NCI-H187 treated with DMSO at 0.1 percent for 48 hours (cell line): Measurements from ENCODE around the gene PPP1R37.
A peak's percentile ranks its signal among the peaks of the same experiment; 100 is the strongest.
"Not testable (repeated sequence)": the region's sequence is repeated elsewhere in the genome, so short reads cannot be mapped to it uniquely, and the experiment has no call there.

Experiments used
- DNase-seq: peaks from one replicate; lab custom pipeline; 2025; lab: John Stamatoyannopoulos, UW

PPP1R37 gene

GRCh38 chr19:45095496-45096413 is 2.8 kb downstream of the PPP1R37 start:
- DNase-seq = no peak

- DNase-seq = no peak
Observed at GRCh38 chr19:45096700-45097099, 3.7 kb downstream of the PPP1R37 start.

- no peak for DNase-seq
Observed at GRCh38 chr19:45097450-45097775, 4.4 kb downstream of the PPP1R37 start.

GRCh38 chr19:45097776-45098520 is 5.0 kb downstream of the PPP1R37 start:
- DNase-seq = no peak

GRCh38 chr19:45098521-45099466 is 5.8 kb downstream of the PPP1R37 start:
- no peak for DNase-seq

GRCh38 chr19:45099467-45100191 is 6.7 kb downstream of the PPP1R37 start:
- no peak for DNase-seq

- DNase-seq = no peak
Observed at GRCh38 chr19:45100201-45100600, 7.2 kb downstream of the PPP1R37 start.

GRCh38 chr19:45100846-45101252 is 7.9 kb downstream of the PPP1R37 start:
- no peak for DNase-seq

- no peak for DNase-seq
Observed at GRCh38 chr19:45101806-45102205, 8.8 kb downstream of the PPP1R37 start.

GRCh38 chr19:45102481-45102880 is 9.5 kb downstream of the PPP1R37 start:
- DNase-seq = no peak

- no peak for DNase-seq
Observed at GRCh38 chr19:45103156-45103507, 10.2 kb downstream of the PPP1R37 start.

GRCh38 chr19:45103508-45104319 is 10.7 kb downstream of the PPP1R37 start:
- DNase-seq = peak; percentile 84

- no peak for DNase-seq
Observed at GRCh38 chr19:45104658-45105349, 11.8 kb downstream of the PPP1R37 start.

- not testable (repeated sequence) for DNase-seq
Observed at GRCh38 chr19:45106363-45106762, 13.4 kb downstream of the PPP1R37 start.

- DNase-seq = no peak
Observed at GRCh38 chr19:45107621-45108150, 14.7 kb downstream of the PPP1R37 start.

GRCh38 chr19:45110851-45111266 is 17.9 kb downstream of the PPP1R37 start:
- no peak for DNase-seq

GRCh38 chr19:45112111-45112827 is 19.3 kb downstream of the PPP1R37 start:
- DNase-seq = no peak

- peak; percentile 93 for DNase-seq
Observed at GRCh38 chr19:45113628-45114027, 20.6 kb downstream of the PPP1R37 start.

- DNase-seq = no peak
Observed at GRCh38 chr19:45114116-45114515, 21.1 kb downstream of the PPP1R37 start.
